ENCODE results near the gene PTOV1. TPM values are rescaled to one million over a fixed set of nuclear protein-coding genes. Genes with fewer than 3 reads are reported as not detected.

The PTOV1 gene
- total and polyA plus RNA-seq, 2 of the 8 experiments (the other 6 are each of a cell fraction or from before 2014, with no cell fraction given), result 147 to 251 TPM

- no peak overlapping the region for H2AK5ac ChIP-seq (ENCODE audit: low read depth, low read length)
- H3K23me2 ChIP-seq (ENCODE audit: low read depth, low read length), result peaks cover 2% of the 10 kb centered on the region; the same call in 1 of the 2 replicates
- 0 out of 2 replicates have a peak overlapping the region, but pooled peaks have one; percentile 39 for H2BK12ac ChIP-seq (ENCODE audit: low read depth, low read length)
- H2AFZ ChIP-seq (ENCODE audit: low read length), result no peak overlapping the region
- peaks cover 1 to 6% of the 10 kb centered on the region in 2 experiments for H4K20me1 ChIP-seq (replicated peaks in 1 of 2; ENCODE audit: control insufficient read depth in 1 of 2, insufficient read depth in 2 of 2, low read length in 2 of 2)
- H3K9me3 ChIP-seq (ENCODE audit: insufficient read depth in 2 of 2, low read depth in 1 of 2, low read length in 1 of 2), result no peaks in the 10 kb centered on the region
- no peaks in the 10 kb centered on the region for H3K79me2 ChIP-seq (ENCODE audit: control insufficient read depth in 1 of 2, insufficient read depth in 2 of 2, low read length in 2 of 2)
- H3K23ac ChIP-seq (ENCODE audit: insufficient read length), result no peak overlapping the region
- no peak overlapping the region for H3K56ac ChIP-seq (replicated peaks; ENCODE audit: insufficient read length, low read depth, low read length)
- FAIRE-seq (no peak), DNase-seq (ENCODE audit: low read depth in 1 of 2, low spot score in 2 of 2) (peak in 1 of 2 experiments; percentile 84)
- 49% methylated on average over 19 of the region's 38 CpGs; no CpG with 5 or more reads in 1 of the 2 experiments for WGBS, 2 experiments (ENCODE audit: extremely low coverage in 1 of 2, insufficient coverage in 1 of 2, insufficient read length in 1 of 2, insufficient replicate concordance in 2 of 2, low coverage in 1 of 2, low lambda C conversion rate in 2 of 2, missing lambda C conversion rate in 1 of 2)
- H2BK5ac ChIP-seq (ENCODE audit: low read depth, low read length), result peak overlapping the region; percentile 85
- H3K14ac ChIP-seq (ENCODE audit: insufficient read length), result no peak overlapping the region
- peak overlapping the region; percentile 60 for H3K18ac ChIP-seq (ENCODE audit: extremely low read depth, low read length)
- no peak overlapping the region for H2BK15ac ChIP-seq (ENCODE audit: low read length)
- H3K79me1 ChIP-seq (ENCODE audit: low read depth, low read length), result peaks cover 2% of the 10 kb centered on the region; the same call in 1 of the 2 replicates
- H3K9ac ChIP-seq (replicated peaks in 1 of 4; ENCODE audit: extremely low read depth in 1 of 4, low read depth in 3 of 4, low read length in 3 of 4), result peak overlapping the region in 3 of 4 experiments; percentile 19 to 36 (median 21); a peak in 2 of 7 replicates
- no peak overlapping the region for H2BK20ac ChIP-seq (ENCODE audit: low read length)
- no peaks in the 10 kb centered on the region for H3K27me3 ChIP-seq (replicated peaks in 1 of 4; ENCODE audit: control insufficient read depth in 3 of 4, extremely low read depth in 1 of 4, insufficient read depth in 3 of 4, low read length in 3 of 4)
- no peak overlapping the region for H2BK120ac ChIP-seq (replicated peaks; ENCODE audit: low read depth, low read length)
- CTCF ChIA-PET (ENCODE audit: partially characterized antibody), result interaction anchor here (1.2 to 1.8 kb wide), 4 partner anchors 30 to 85 kb away, joined by 3 to 7 read pairs (median 4); no protein-coding TSS in a partner anchor
- peak overlapping the region; percentile 23 for H3K4ac ChIP-seq (replicated peaks; ENCODE audit: insufficient read length, low read depth, low read length)
- peak overlapping the region; percentile 64 to 81 for H3K4me2 ChIP-seq (ENCODE audit: insufficient read depth in 1 of 2, low read depth in 2 of 2, low read length in 2 of 2)
- peak overlapping the region; percentile 15 to 52 (median 40); a peak in 7 of 8 replicates for H3K4me3 ChIP-seq (ENCODE audit: extremely low read depth in 1 of 4, insufficient read depth in 2 of 4, low read depth in 3 of 4, low read length in 4 of 4)
- POLR2A ChIA-PET (ENCODE audit: partially characterized antibody), result interaction anchor here (0.9 to 2.6 kb wide), 4 partner anchors 11 to 113 kb away, joined by 3 to 11 read pairs (median 4); partner anchors contain the start of genes ADM5 and FUZ
- H3K36me3 ChIP-seq (ENCODE audit: control insufficient read depth in 2 of 4, insufficient read depth in 4 of 4, low read length in 3 of 4), result peaks cover 2 to 23% (median 11%) of the 10 kb centered on the region in 4 experiments
- H3K27ac ChIP-seq (ENCODE audit: low read depth, low read length), result no peak overlapping the region
- peak overlapping the region; percentile 89; the same call in 1 of the 2 replicates for H4K8ac ChIP-seq (ENCODE audit: extremely low read depth, insufficient read depth, low read length)
- peaks cover 4 to 18% (median 6%) of the 10 kb centered on the region in 4 experiments for H3K4me1 ChIP-seq (replicated peaks in 1 of 4; ENCODE audit: control insufficient read depth in 3 of 4, insufficient read depth in 4 of 4, low read length in 3 of 4)
- peak overlapping the region; percentile 82 for H4K91ac ChIP-seq (replicated peaks; ENCODE audit: insufficient read length, low read length)
- peak overlapping the region; percentile 94 for H4K5ac ChIP-seq (ENCODE audit: insufficient read length, low read depth, low read length)
- TF ChIP-seq RAD21 (IDR thresholded peaks at IDR 0.05 in 1 of 2, conservative IDR thresholded peaks at IDR 0.05 in 1 of 2; ENCODE audit: low read depth in 2 of 2, low read length in 2 of 2) (0 out of 4 replicates have a peak, but pooled peaks of 1 of the 2 experiments have one; percentile 5), RFX5 (IDR thresholded peaks at IDR 0.05; ENCODE audit: borderline replicate concordance, low read depth, low read length) (no peak), SP2 (IDR thresholded peaks at IDR 0.05; ENCODE audit: low read length) (peak; percentile 65), BACH1 (IDR thresholded peaks at IDR 0.05; ENCODE audit: low read length) (no peak), ASH2L (IDR thresholded peaks at IDR 0.05; ENCODE audit: low read length) (peak; percentile 14), SP1 (IDR thresholded peaks at IDR 0.05; ENCODE audit: low read depth, low read length) (peak; percentile 92)
- TF ChIP-seq, protein P1, sequence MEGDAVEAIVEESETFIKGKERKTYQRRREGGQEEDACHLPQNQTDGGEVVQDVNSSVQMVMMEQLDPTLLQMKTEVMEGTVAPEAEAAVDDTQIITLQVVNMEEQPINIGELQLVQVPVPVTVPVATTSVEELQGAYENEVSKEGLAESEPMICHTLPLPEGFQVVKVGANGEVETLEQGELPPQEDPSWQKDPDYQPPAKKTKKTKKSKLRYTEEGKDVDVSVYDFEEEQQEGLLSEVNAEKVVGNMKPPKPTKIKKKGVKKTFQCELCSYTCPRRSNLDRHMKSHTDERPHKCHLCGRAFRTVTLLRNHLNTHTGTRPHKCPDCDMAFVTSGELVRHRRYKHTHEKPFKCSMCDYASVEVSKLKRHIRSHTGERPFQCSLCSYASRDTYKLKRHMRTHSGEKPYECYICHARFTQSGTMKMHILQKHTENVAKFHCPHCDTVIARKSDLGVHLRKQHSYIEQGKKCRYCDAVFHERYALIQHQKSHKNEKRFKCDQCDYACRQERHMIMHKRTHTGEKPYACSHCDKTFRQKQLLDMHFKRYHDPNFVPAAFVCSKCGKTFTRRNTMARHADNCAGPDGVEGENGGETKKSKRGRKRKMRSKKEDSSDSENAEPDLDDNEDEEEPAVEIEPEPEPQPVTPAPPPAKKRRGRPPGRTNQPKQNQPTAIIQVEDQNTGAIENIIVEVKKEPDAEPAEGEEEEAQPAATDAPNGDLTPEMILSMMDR (IDR thresholded peaks at IDR 0.05; ENCODE audit: control extremely low read depth in 1 of 3, insufficient read depth in 1 of 3, low read depth in 1 of 3, low read length in 3 of 3), result peak; percentile 4 to 31 (median 8); a peak in 2 of 4 replicates
- TF ChIP-seq, protein P2, sequence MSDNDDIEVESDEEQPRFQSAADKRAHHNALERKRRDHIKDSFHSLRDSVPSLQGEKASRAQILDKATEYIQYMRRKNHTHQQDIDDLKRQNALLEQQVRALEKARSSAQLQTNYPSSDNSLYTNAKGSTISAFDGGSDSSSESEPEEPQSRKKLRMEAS (IDR thresholded peaks at IDR 0.05), result 0 out of 2 replicates have a peak, but pooled peaks have one; percentile 6
Observed at GRCh38 chr19:49801966-49802661, 48.8 kb upstream of the PTOV1 start.

Measured in H1 (cell line).